Right renal cortex interstitium (tissue), 3 donors: ENCODE measurements around the gene GPR158. TPM values are rescaled to one million over a fixed set of nuclear protein-coding genes. Genes with fewer than 3 reads are reported as not detected.

Experiments used
- DNase-seq, 3 donors: peaks; one replicate each; pipeline ENCODE4 v3.0.0-alpha.2; 2013; ENCODE audit warnings: low read depth in 3 of 3, low spot score in 2 of 3
- polyA plus RNA-seq, 3 donors: library from polyadenylated mRNA; unstranded; fragments of 120-200 nt; gene quantifications; one replicate each; pipeline ENCODE4 v1.2.1, GENCODE V29; 2013; ENCODE audit not compliant: insufficient read length in 3 of 3

GPR158 gene
- polyA plus RNA-seq, 3 donors: 0.24 to 0.32 (median 0.31) TPM

DNA sequence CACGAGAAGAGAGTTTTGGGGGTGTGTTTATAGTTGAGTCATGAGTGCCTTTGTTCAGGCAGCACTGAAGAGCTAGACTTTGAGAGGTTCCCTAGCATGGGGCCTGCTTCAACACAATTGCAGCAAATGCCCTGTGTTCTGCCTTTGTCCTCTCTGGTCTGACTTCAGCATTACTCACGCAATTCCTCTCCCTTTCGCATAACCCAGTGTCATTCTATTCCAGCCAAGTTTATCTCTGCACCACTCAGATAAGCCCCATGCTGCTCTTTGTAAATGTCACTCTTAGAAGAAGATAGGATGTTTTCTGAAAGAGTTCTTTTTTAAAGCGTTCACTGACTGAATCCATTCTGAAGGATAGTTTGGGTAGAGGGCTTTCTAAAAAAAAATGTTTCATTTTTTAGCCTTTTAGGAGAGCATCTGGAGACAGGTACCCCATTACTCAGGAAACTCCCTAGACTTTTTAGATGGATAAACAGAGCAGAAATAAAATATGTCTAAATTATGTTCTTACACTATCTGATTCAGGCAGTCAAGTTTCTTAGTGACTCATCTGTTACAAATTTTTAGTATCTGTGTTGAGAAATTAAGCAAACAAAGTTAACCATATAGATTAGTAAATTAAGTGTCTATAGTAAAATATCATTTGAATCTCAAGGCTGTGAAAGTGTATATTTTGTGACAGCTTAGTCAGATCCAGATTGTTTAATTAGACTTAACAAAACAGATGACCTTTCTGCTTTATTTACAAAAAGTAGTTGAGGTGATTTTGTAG, 318.5 kb downstream of the GPR158 start:
- DNase-seq: no peak

DNA sequence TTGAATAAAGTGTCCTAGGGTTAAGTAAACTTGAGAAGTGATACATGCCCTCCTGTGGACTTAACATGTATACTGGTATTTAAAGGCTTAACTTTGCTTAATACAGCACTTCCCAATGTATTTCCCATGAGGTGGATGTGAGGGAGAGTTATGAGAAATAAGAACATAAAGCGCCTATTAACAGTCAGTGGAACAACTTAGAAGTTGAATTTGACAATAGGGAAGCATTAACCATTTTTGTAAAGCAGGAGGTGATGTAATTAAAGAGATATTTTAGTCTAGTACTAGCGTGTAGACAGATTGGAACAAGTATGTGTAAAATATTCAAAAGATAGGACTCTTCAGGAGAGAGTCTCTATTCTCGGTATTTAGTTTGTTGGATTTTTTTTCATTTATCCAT, 322.4 kb downstream of the GPR158 start:
- DNase-seq: no peak

DNA sequence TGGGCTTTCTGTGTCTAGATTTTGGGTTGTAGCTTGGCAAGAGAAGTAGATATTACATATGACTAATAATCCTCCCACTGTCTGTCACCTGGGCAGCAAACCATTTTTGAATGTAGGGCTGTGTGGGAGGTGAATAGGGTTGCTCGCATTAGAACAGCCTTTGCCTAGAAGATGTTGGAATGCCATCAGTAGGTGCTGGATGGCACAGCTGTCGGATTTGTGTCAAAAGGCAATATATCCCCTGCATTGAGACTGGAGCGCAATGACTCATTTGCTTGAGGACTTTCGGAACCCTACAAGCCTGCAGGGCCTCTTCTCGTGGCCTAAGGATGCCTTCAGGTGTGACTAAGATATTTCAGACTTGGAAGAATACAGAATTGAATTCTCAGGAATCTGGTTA, 323.8 kb downstream of the GPR158 start:
- DNase-seq: no peak

DNA sequence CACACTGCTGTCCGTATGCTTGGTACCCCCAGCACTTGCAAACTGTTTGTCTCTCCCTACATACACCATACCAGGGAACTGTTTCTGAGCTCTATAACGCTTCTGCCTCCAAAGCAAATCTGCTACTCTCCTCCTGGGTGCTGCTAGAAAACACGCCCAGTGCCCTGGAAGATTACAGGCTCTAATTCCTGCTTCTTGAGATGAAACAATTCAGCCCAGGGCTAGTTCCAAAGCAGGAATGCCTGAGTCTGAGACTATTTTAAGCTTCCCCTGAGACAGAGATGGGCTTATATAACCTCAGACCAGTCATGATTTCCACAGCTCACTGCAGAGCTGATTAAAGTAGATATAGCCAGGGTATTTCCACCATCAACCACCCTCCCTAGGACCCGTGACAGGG, 327.1 kb downstream of the GPR158 start:
- no peak for DNase-seq

DNA sequence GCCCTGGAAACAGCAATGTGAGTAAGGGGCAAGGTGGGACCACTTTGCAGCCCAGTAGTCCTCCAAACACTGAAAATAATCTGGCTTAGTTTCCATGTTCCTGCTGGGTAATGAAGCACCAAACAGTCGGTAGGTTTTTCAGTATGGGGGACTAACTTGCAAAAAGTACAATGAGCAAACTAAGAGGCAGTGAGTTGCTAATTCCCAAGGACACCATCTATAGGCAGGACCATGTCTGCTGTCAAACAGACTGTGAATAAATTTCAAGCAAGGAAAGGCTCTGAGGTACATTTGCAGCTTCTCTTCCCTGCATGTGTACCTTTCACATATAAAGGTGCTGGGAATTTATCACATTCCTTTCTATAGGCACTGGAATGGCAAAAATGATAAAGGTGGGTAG, 327.7 kb downstream of the GPR158 start:
- no peak for DNase-seq

DNA sequence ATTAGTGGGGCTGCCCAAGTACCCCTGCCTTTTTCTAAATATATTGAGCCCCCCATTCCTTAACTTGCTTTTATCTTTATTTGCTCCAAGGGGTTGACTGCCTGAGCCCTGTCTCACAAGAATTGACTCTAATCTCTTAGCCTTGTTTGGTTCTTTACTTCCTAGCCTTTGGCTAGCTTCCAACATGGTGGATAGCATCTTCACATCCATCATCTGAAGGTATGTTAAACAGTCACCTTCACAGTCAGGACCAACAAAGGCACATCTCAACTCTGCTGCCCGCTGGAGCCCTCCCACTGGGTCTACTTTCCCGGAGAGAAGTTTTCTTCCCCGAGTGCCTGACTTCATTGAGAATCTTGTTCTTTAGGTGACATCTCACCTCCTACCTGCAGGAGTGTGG, 329.5 kb downstream of the GPR158 start:
- DNase-seq: no peak

DNA sequence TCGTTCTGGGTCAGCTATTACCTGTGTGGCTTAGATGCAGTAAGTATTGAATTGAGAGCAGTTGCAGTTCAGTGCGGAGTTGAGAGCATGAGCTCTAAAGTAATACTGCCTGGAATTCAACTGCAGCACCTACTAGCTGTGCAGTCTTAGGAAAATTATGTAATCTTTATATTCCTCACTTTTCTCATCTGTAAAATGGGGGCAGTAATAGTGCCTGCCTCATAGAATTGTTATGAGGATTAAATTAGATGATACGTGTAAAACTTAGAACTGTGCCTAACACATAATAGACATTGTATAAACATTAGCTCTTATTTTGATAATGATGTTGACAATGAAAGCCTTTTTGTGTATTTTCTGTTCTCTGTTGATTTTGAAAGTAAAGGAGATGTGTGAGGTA, 330.0 kb downstream of the GPR158 start:
- no peak for DNase-seq

DNA sequence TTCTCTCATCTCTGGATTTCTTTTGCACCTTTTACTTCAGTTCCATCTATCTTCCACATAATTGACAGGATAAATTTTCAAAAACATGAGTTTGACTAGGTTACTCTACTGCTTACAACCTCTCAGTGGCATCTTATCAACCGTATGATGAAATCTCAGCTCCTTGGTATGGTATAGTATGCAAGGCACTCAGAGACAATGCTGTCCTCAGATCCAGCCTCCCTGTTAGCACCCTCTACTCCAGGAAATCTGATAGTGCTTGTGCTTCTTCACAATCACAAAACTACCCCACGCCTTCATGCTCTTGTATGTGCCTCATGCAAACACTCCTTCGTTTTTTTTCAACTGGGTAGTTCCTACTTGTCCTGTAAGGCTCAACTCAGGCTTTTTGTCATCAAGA, 330.7 kb downstream of the GPR158 start:
- no peak for DNase-seq

DNA sequence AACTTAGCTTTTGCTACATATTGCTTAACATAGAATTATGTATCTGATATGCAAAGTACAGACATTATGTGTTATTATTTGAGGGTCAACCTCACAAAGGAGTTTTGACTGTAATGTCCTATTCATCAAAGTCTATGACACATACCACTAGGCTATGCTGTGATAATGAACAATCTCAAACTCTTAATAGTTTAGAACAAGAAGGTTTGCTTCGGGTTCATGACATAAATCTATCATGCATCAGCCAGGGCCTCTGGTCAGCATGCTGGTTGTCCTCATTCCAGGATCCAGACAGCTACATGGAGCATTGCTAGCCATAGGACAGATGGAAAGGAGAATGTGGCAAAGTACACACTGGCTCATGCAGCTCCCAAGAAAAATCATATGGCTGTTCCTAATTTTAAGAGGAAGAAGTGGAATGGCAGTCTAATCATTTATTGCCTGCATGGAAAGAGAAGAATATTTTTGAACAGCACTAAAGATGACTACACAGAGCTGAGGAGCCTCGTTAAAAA, 332.1 kb downstream of the GPR158 start:
- no peak for DNase-seq

DNA sequence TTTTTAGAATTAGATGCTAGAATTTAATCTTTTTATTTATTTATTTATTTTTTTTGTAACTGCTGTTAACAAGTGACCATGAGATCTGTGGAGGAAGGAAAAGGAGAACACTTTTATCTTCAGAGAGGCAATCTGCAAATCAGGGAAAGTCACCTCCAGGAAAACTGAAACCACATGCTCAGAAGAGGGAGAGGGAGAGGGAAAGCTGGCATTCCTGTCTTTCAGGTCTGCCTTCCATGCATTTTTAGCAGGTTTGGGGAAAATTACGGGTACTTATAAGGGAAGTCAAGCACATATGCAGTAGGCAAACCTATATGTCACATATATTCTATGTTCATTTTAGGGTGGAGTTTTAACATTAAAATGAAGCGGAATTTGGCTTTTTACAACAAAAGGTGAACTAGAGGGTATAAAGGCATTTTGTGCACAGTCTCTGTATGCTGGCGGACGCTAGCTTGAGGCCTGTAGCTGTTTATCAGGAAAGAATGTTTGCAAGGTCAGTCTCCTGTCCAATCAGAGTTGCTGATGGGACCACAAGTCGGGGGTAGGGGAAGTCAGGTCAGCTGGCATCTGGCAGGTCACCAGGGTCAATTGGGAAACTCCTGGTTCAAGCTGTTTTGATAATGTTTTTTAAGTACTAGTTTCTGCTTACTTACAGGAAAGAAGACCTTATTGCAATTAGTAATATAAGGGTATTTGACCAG, 333.5 kb downstream of the GPR158 start:
- DNase-seq: no peak

DNA sequence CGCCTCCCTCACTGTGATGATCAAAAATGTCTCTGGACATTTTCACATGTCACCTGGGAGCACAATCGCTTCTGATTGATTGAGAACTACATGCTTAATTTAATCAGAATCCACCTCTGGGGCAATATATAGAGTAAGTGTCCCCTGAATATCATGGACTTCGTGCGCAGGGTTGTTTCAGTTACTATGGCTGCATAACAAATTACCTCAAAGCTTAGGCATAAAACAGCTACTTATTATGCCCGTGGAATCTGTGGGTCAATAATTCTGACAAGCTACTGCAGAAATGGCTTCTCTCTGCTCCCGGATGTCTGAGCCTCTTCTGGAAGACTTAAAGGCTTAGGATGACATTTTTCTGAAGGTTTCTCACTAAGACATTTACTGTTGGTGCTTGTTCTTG, 334.4 kb downstream of the GPR158 start:
- no peak for DNase-seq

DNA sequence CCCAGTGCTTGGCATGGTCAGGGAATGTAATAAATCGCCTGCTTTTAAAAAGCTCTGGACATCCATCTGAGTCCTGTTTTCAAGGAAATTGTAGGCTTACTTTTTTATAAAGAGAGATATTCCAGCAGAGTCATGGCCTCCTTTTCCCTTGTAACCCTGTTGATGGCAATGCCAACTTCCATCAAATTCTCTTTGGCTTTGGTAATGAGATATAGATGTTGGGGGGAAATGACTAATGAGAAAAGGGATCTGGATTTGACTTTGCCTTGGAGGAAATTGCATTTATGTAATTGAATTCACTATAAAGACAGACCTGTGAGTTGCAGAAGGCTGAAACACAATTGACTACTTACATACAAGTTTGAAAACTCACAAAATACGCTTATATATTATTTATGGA, 347.5 kb downstream of the GPR158 start:
- no peak for DNase-seq

DNA sequence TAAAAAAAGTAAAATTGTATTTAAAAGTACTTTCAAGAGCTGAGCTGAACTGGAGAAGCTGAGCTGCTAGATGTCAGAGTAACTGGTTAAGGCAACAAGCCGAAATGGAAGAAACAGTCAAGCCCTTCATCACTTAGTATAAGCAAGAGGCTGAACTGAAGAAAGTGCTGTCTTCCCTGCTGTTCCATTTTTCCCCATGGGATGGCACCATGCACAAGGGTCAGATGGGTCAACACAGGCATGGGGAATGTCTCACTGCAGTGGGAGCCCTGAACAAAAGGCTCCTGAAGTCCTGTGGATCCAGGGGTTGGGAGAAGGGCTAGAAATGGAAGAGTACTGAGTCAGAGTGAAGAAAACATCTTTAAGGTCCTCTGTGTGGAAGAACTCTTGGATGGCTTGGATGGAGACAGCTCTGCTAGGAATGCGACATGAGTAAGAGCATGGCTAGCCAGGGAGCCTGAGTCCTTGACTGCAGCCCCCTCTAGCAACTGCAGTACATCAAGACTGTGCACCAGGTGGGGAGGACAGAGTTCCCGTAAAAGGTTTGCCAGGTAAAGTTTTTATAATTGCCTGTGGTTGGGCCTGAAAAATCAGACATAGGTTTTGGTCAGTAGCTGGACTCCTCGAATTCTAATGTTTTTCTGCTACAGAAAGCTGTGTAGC, 348.3 kb downstream of the GPR158 start:
- DNase-seq: no peak

DNA sequence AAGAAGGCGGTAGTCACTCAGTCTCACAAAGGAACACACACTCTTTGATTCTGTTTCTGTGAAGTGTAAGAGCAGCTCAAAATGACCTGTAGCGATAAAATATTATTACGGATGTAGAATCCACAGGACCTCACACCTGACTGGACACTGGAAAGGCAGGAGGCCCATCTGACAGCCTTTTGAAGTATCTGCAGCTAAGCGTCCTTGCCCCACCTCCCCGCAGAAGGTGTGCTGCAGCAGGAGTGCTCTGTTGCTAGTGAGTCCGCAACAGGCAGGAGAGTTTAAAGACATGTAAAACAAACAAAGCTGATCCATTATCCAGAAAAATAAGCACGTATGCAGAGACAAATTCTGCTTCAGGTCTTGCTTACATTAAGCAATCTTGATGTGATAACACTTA, 355.5 kb downstream of the GPR158 start:
- no peak for DNase-seq

DNA sequence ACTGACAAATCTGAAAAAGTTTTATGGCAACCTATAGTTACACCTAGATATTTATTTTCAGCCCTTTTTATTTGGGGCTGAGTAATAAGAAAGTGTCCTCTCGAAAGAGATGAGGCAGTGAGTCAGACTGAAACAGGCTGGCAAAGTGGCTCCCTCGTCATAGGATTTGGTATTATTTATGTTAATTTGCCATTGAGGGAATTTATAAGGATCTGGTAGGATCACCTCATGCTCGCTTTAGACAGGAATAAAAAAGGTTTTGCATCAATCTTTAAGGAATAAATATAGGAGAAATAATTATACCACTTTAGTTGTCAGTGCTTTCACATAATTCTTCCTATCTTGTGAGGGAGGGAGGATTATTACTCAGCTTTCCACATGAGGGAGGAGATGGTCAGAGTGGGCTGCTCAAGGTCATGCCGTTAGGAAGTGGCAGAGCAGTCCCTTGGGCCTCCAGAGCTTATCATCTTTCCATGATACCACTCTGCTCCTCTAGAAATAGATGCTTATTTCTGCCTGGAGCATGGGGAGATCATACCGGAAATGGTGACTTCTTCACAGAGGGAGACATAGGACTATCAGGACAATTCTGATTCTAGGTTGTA, 356.8 kb downstream of the GPR158 start:
- no peak for DNase-seq

DNA sequence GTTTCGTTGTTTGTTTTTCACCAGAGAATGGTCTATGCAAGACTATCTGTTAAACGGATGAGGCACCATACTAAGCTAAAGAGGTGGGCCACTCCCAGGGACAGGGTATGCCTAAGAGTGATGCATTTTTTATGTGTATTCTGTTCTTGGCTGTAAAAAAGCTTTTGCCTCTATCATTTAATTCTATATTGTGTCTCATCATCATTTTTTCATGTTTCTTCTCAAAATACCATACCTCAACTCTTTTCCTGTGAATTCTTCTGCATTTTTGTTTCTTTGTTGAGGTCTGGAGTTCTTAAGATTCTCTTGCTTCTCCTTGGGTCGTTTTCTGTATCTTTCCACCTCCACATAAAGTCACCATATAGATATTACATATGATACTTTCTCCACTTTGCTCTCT, 357.4 kb downstream of the GPR158 start:
- no peak for DNase-seq

DNA sequence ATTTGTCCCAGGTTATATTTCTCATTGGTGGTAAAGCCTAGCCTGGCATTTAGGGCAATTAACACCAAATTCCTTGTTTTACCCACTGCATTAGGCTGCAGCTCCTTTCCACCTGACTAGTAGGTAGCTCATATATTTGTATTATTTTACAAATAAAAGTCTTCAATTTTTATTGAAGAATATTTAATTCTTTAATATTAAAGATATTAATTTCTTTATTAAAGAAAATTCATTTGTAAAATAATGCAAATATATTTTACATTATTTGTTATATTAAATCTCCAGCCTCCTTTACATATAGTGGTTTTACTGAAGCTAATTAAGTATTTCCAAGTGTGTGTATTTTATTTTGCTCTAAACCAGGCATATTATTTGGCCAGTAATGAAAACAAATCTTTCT, 361.2 kb downstream of the GPR158 start:
- no peak for DNase-seq

DNA sequence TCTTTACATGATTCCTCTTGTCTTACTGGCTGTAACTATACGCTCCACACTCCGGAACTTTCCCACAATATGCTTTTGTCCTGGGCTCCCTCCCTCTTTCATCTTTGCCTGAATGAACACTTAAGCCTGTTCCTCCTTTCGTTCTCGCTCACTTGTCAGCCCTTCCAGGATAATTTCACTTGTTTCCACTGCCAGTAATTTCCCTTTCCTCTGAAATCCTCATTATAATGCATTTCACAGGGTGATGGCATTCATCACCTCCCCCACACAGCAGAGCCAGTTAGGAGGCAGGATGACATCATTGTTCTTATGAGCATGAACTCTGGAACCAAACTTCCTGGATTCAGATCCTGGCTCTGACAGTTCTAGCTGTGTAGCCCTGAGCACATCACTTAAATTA, 372.6 kb downstream of the GPR158 start:
- no peak for DNase-seq

DNA sequence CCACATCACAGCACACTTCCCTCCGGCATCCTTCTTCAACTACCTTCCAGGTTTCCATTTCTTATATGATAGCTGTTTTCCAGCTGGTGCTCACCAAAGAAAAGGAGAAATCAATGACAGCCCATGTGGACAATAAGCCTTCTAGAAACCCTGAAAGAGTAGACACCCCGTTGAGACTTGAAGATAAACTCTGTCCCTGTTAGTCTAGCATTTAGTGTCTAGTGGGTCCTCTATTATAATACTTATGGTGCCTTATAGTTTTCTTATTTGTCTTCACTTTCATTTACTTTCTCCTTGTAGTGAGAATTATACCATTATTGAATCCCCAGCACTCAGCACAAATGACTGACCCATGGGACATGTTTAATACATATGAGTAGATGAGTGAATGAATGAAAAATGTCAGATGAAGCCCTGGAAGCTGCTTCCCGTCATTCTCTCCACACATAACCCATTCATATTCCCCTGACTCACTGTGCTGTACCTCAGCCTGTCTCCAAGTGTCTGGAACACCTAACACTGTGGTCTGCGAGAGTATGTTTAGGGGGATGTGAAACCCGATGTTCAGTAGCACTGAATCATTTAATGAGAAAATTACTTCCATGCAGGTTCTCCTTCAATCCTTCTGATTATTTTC, 377.6 kb downstream of the GPR158 start:
- no peak for DNase-seq

DNA sequence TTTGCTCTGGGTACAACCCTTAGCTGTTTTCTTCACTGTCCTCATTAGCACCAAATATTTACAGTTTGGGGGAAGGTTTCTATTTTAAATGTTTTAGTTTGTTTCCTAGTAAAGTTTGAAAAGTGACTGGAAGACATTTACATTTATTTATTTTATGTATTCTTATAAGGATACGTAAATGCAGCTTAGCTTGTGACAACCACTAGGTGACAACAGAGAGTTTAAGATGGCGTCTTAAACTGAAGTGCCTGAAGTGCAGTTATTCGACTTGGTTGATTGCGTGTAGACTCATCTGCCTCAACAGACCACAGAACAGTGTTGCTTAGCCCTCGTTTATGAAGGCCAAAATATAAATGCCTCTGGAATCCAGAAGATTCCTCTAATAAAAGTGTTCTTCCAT, 381.1 kb downstream of the GPR158 start:
- no peak for DNase-seq

DNA sequence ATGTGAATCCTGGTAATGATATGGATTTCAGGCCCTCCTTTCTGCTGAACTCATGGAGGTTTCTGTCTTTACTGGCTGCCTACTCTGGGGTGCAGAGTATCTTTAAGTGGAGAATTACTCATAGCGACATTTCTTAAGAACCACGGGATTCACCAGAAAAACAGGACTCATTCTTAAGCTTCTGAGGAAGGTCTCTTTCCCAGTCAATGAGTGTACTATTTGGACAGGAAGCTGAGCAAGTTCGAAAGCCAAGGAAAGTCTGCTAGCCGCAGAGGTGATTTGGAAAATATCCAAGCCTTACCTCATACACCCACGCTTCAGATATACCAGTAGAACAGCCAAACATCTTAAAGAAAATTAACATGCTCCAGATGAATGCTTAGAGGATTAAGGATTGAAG, 381.7 kb downstream of the GPR158 start:
- no peak for DNase-seq
